ENCODE measurements around the gene XPNPEP3.
"Not testable (repeated sequence)": the region's sequence is repeated elsewhere in the genome, so short reads cannot be mapped to it uniquely, and the experiment has no call there.

XPNPEP3 gene

GRCh38 chr22:40862013-40862412, 5.1 kb downstream of the XPNPEP3 start, which contains the start of gene DNAJB7:
Gene DNAJB7, minus strand, starts transcription at chr22:40862113. Its CDS starts 119 bp downstream, at chr22:40861994.
- no peak for DNase-seq

DNA sequence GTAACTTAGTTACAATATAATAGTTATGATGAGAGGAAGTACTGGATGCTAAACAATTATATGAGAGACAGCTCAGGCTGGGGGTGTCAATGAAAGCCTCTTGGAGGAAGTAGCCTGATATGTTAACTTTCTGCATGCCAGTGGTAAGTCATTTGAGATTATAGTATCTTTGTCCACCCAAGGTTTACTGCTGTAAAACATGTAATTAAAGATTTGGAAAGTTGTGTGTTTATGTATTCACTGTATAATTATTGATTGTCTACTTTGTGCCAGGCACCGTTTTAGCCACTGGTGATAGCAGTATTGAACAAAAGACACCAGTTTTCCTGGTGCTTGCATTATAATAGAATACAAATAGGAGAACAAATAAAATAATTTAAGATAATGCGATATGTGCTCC, 5.6 kb downstream of the XPNPEP3 start:
- DNase-seq, result no peak

- DNase-seq, result no peak
These were observed 10.2 kb downstream of the XPNPEP3 start for GRCh38 chr22:40867109-40867508.

GRCh38 chr22:40868379-40868778, 11.4 kb downstream of the XPNPEP3 start:
- not testable (repeated sequence) for DNase-seq

GRCh38 chr22:40874016-40874415, 17.1 kb downstream of the XPNPEP3 start:
- no peak for DNase-seq

DNA sequence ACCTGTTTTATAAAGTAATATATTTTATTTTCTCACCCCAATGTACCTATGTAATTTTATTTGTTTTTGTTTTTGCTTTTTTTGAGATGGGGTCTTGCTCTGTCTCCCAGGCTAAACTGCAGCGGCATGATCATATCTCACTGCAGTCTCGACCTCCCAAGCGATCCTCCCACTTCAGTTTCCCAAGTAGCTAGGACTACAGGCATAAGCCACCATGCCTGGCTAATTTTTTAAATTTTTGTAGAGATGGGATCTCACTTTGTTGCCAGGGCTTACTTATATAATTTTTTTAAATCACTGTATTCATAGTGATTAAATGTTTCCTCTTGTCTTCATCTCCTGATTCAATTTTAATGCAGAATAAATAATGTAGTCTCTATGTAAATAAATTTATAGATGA, 18.2 kb downstream of the XPNPEP3 start:
- DNase-seq, result no peak

DNA sequence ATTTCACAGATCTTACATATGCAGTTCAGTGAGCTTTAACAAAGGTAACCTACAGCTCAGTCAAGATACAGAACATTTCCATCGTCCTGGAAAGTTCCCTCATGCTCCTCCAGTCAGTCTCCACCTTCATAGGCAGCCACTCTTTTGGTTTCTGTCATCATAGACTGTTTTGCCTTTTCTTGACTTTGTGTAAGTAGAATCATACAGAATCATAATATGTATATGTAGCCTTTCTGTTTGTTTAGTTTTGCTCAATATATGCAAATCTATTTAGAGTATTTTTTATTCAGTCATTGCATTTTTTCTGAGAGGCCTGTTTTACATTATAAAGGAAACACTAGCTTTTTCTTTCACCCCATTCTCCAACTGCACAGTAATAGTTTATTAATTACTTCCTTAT, 20.0 kb downstream of the XPNPEP3 start:
- DNase-seq, result no peak

DNA sequence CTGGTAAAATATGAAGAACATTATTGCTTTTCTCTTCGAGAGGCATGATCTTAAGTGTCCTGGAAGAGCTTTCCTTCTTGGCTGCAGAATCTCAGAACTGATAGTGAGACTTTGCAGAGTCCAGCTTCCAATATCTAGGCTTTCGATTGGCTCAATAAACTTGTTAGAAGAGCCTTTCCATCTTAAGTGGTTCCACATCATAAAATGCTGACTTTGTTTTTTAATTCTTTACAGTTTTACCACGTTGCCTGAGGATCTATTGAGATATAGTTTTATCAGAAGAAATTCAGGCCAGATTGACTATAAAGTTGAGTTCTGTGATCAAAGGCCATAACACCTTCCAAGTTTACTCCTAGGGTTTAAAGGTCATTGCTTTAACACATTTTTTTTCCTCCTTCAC, 20.5 kb downstream of the XPNPEP3 start:
- no peak for DNase-seq

DNA sequence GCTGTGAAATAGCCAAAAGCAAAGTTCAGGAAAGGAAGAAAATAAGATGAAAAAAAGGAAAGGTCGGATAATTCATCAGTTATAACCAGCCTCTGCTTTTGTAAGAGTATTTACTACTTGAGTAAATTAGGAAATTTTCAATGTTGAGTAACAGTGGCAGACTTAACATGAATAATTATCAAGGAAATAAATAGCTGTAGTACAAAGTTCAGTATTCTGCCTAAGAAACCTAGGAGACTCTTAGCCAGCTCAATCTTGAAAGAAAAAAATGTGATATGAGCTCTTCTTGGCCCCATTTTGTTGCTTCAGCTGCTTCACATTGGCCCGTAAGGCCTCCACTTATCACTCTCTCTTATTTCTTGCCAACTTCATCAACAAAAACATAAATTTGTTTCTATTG, 22.0 kb downstream of the XPNPEP3 start:
- DNase-seq, result no peak

DNA sequence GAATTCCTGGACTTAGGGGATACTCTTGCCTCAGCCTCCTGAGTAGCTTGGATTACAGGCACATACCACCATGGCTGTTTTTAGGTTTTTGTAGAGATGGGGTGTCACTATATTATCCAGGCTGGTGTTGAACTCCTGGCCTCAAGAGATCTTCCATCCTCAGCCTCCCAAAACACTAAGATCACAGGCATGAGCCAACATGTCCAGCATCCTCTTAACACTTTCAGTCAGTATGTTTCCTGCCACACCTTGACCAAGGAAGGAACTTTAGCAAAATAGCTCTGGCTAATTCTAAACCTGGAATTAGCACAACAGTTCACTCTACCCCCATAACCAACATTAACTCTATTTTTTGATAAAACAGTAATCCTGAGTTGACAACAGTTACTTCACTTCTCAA, 32.2 kb downstream of the XPNPEP3 start:
- DNase-seq, result no peak

DNA sequence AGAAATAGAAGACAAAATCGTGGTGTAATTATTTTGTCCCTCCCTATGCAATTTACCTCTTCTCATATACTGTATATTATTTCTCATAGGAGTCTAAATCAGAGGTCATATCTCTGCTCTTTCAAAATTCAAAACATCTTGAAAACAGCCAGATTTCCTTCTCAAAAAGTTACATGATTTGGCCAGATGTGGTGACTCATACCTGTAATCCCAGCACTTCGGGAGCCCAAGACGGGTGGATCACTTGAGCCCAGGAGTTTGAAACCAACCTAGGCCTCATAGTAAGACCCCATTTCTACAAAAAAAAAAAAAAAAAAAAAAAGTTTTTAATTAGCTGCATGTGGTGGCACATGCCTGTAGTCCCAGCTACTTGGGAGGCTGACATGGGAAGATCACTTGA, 33.9 kb downstream of the XPNPEP3 start:
- DNase-seq, result no peak

DNA sequence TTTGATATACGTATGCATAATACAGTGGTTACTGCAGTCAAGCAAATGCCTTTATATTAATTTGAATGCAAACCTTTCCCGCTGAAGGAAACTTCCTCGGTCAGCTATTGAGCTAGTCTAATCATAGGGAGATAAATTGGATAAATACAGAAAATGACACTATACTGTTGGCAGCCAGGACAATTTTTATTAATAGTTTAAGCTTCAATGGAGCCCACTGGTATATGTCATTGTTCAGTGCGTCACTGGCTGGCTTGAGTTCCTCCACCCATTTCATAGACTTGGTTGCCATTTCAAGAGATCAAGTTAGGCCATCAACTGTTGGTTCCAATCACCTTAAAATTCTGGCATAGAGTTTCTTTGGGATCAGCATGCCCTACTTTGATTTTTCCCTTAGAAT, 37.5 kb downstream of the XPNPEP3 start:
- DNase-seq, result no peak

DNA sequence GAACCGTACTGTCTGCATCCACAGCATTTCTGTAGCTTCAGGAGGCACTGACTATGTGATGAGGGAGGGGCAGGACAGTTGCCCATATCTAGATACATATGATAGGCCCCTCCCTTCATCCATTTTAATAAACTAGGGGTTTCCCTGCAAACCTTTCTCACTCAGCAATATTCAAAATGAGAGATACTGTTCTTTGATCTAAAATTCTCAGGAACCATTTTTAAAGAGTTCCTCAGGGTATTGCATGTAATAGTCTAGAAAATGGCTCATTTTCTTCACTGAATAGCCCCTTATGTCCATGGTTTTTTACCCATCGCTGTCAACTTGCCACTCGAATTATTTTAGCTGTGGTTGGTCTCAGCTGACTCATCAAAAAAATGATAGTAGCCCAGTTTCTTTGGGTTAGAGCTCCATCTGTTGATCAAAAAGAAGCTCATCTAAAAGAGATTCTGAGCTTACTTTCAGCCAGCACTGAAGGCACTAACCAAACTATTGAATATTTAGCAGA, 42.0 kb downstream of the XPNPEP3 start:
- DNase-seq, result peak; percentile 70

DNA sequence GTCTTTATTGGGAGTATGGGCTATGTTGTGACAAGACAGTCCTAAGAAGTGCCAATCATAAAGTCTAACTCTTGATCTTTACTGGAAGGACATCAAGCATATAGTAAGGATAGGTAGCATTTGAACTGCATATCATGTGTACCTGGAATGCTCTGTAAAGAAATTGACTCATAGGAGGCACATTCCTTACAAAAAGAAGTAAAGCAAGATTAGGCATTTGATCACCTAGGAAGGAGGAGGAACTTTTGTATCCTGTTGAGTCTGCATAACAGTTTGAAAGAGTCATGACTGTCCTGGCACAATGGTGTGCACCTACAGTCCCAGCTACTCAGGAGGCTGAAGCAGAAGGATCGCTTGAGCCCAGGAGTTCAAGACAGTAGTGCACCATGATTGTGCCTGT, 47.2 kb downstream of the XPNPEP3 start:
- DNase-seq, result no peak

DNA sequence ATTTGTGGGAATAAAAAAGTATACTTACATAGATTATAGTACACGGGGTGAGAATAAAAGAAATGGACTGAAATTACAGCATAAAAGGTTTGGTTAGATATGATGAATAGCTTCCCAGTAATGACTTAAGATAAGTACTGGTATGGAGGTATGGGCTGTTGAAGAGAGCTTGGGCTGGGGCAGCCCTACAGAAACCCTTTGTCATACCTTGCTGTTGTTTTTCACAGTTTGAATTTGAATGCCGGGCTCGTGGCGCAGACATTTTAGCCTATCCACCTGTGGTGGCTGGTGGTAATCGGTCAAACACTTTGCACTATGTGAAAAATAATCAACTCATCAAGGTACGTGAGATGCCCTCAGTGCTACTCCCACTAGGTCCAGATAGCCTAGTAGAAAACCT, 51.9 kb downstream of the XPNPEP3 start:
- DNase-seq, result no peak

- no peak for DNase-seq
These were observed 54.8 kb downstream of the XPNPEP3 start for GRCh38 chr22:40911772-40912171.

- DNase-seq, result not testable (repeated sequence)
These were observed 56.0 kb downstream of the XPNPEP3 start for GRCh38 chr22:40912987-40913386.

GRCh38 chr22:40919446-40919845, 62.5 kb downstream of the XPNPEP3 start:
- DNase-seq, result no peak

GRCh38 chr22:40920526-40920925, 63.6 kb downstream of the XPNPEP3 start:
- DNase-seq, result no peak

GRCh38 chr22:40922484-40923303, 65.7 kb downstream of the XPNPEP3 start:
- DNase-seq, result peak; percentile 80

DNA sequence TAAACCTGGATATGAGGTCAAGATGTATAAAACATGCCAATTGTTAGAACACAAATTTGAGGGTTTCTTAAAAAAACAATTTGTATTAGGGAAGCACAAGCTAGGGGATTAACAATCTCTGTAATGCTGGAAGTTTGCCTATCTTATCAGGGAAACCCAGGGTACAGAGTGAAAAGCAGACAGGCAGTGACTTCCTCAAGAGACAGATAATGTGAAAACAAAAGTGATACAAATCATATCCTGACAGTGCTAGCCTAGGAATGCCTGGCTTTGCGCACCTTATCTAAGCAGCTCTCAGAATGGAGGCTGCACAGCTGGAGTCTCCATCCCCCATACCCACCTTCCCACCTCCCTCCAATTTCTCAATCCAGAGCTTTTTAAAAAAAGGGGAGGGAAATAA, 71.7 kb downstream of the XPNPEP3 start:
- no peak for DNase-seq

DNA sequence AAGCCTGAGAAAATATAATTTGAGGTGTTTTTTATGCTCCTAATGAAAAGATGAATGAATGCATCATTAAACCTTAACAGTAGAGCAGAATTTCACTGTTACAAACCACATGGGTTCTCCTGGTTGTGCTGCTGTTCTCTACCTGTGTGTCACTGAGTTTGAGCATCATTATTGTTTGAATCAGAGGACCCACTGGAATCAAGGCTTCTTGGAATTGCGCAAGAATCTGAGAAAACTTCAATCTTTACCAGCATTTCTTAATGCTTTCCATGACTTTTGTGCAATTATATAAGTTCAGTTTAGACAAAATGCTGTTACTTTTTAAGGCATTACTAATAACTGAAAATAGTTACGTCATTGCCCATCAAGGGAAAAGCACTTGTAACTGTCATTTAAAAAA, 75.4 kb downstream of the XPNPEP3 start:
- DNase-seq, result no peak

- no peak for DNase-seq
These were observed 82.3 kb downstream of the XPNPEP3 start for GRCh38 chr22:40939202-40939601.

- DNase-seq, result peak; percentile 99
These were observed 94.2 kb downstream of the XPNPEP3 start, which contains the start of gene RBX1 for GRCh38 chr22:40950962-40951794. Gene RBX1, plus strand, starts transcription at chr22:40951378. Its CDS starts 21 bp downstream, at chr22:40951399.
